Vagina (tissue), 2 donors: ENCODE data around the gene DNM1L. TPM values are rescaled to one million over a fixed set of nuclear protein-coding genes. Genes with fewer than 3 reads are reported as not detected.

Experiments
- DNase-seq, 2 donors: peaks; one replicate each; pipeline ENCODE4 v3.0.0-alpha.2; 2017; ENCODE audit errors: extremely low spot score in 2 of 2
- H3K27ac ChIP-seq: fragments of 200-600 bp; sonication (generic); one replicate; pipeline ENCODE4 v1.5.1; 2019
- H3K27me3 ChIP-seq: fragments of 200-600 bp; sonication (generic); one replicate; pipeline ENCODE4 v1.5.1; 2019
- H3K36me3 ChIP-seq, 2 donors: fragments of 200-600 bp; sonication (generic); one replicate each; pipeline ENCODE4 v1.5.1; 2017 to 2019
- H3K4me1 ChIP-seq: fragments of 200-600 bp; sonication (generic); one replicate; pipeline ENCODE4 v1.5.1; 2019
- H3K4me3 ChIP-seq, 2 donors: fragments of 200-600 bp; sonication (generic); 1 replicate in 1 of 2; 2 replicates in 1 of 2; pipeline ENCODE4 v1.5.1; 2016 to 2019
- H3K9me3 ChIP-seq: fragments of 200-600 bp; sonication (generic); one replicate; pipeline ENCODE4 v1.5.1; 2019
- POLR2A ChIP-seq, 2 donors: fragments of 450-650 bp; IDR thresholded peaks; one replicate each; pipeline ENCODE4 v1.6.1; 2017; ENCODE audit warnings: antibody characterized with exemption in 2 of 2, mild to moderate bottlenecking in 2 of 2, moderate library complexity in 2 of 2
- POLR2AphosphoS5 ChIP-seq, 2 donors: sonication (generic); formaldehyde crosslinking; IDR thresholded peaks; one replicate each; pipeline ENCODE4 v1.9.0; 2017; ENCODE audit warnings: antibody characterized with exemption in 2 of 2, mild to moderate bottlenecking in 2 of 2, low read depth in 1 of 2; ENCODE audit not compliant: insufficient read depth in 1 of 2
- intact Hi-C: fragments of 100-400 bp; cut with DNase I; formaldehyde crosslinking; loops from one replicate; pipeline ENCODE4 v1.15.1; 2023
- total RNA-seq: library from RNA; depleted of rRNA; stranded (reverse); fragments of >200 nt; gene quantifications from one replicate; pipeline ENCODE4 v1.2.3, GENCODE V29; 2016
- TF ChIP-seq, protein P1 (sequence below), 3 experiments: fragments of 450-650 bp in 2 of 3; fragments of 200-600 bp in 1 of 3; sonication (generic) in 1 of 3; IDR thresholded peaks; one replicate each; pipeline ENCODE4 v1.5.1; 2017 to 2019; ENCODE audit warnings: antibody characterized with exemption in 3 of 3, mild to moderate bottlenecking in 2 of 3, moderate library complexity in 2 of 3

The DNM1L gene
- total RNA-seq, 1 donor from 2014 or later, result 81.8 TPM

DNA sequence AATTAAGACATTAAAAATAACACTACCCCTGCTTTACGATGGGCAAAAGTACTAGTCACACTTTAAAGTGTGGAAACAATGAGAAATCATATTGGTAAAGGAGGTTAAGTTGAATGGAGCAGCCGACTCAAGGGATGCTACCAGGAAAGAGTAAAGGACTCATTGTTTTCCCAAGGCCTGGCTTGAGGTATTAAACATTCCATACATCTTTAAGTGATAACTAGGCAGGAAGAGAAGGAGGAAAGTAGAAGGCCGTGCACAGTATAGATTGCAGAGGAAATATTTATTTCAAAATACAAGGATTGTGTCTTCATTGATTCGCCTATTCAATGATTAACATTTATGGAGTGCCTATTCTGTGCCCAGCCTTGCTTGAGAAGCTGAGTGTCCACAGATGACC is 97.2 kb downstream of the DNM1L start:
- no peaks in the 10 kb centered on the region for H3K27me3 ChIP-seq

GRCh38 chr12:32777159-32777558 is 98.1 kb downstream of the DNM1L start:
- no peak for DNase-seq
- H3K4me3 ChIP-seq, result no peak overlapping the region
- H3K9me3 ChIP-seq, result no peaks in the 10 kb centered on the region
- no peaks in the 10 kb centered on the region for H3K36me3 ChIP-seq
- H3K27ac ChIP-seq, result no peak overlapping the region
- H3K27me3 ChIP-seq, result no peaks in the 10 kb centered on the region
- intact Hi-C loops, result no loop called here
- TF ChIP-seq POLR2AphosphoS5 (IDR thresholded peaks at IDR 0.05; ENCODE audit: insufficient read depth in 1 of 2, low read depth in 1 of 2), result no peak
- TF ChIP-seq, protein P1, sequence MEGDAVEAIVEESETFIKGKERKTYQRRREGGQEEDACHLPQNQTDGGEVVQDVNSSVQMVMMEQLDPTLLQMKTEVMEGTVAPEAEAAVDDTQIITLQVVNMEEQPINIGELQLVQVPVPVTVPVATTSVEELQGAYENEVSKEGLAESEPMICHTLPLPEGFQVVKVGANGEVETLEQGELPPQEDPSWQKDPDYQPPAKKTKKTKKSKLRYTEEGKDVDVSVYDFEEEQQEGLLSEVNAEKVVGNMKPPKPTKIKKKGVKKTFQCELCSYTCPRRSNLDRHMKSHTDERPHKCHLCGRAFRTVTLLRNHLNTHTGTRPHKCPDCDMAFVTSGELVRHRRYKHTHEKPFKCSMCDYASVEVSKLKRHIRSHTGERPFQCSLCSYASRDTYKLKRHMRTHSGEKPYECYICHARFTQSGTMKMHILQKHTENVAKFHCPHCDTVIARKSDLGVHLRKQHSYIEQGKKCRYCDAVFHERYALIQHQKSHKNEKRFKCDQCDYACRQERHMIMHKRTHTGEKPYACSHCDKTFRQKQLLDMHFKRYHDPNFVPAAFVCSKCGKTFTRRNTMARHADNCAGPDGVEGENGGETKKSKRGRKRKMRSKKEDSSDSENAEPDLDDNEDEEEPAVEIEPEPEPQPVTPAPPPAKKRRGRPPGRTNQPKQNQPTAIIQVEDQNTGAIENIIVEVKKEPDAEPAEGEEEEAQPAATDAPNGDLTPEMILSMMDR (IDR thresholded peaks at IDR 0.05), result no peak
- no peak for TF ChIP-seq POLR2A (IDR thresholded peaks at IDR 0.05)
- H3K4me1 ChIP-seq, result no peaks in the 10 kb centered on the region

More for the DNA sequence above, 97.2 kb downstream of the DNM1L start:
- TF ChIP-seq POLR2A (IDR thresholded peaks at IDR 0.05) (no peak), POLR2AphosphoS5 (IDR thresholded peaks at IDR 0.05; ENCODE audit: insufficient read depth in 1 of 2, low read depth in 1 of 2) (no peak)
- TF ChIP-seq, protein P1 (IDR thresholded peaks at IDR 0.05), result no peak
- no peak for DNase-seq
- no peaks in the 10 kb centered on the region for H3K36me3 ChIP-seq
- no peaks in the 10 kb centered on the region for H3K9me3 ChIP-seq
- intact Hi-C loops, result no loop called here
- no peaks in the 10 kb centered on the region for H3K4me1 ChIP-seq
- no peak overlapping the region for H3K4me3 ChIP-seq
- no peak overlapping the region for H3K27ac ChIP-seq

- no peak for TF ChIP-seq POLR2AphosphoS5 (IDR thresholded peaks at IDR 0.05; ENCODE audit: insufficient read depth in 1 of 2, low read depth in 1 of 2)
- TF ChIP-seq POLR2A (IDR thresholded peaks at IDR 0.05), result no peak
- TF ChIP-seq, protein P1 (IDR thresholded peaks at IDR 0.05), result no peak
- no peaks in the 10 kb centered on the region for H3K4me1 ChIP-seq
Observed at GRCh38 chr12:32777691-32778175, 98.6 kb downstream of the DNM1L start.

GRCh38 chr12:32780071-32780470 is 101.0 kb downstream of the DNM1L start:
- H3K9me3 ChIP-seq, result no peaks in the 10 kb centered on the region
- no peak for TF ChIP-seq POLR2AphosphoS5 (IDR thresholded peaks at IDR 0.05; ENCODE audit: insufficient read depth in 1 of 2, low read depth in 1 of 2)
- no peak for TF ChIP-seq POLR2A (IDR thresholded peaks at IDR 0.05)
- TF ChIP-seq, protein P1 (IDR thresholded peaks at IDR 0.05), result no peak
- no peaks in the 10 kb centered on the region for H3K36me3 ChIP-seq
- no peak overlapping the region for H3K4me3 ChIP-seq
- no peaks in the 10 kb centered on the region for H3K4me1 ChIP-seq
- intact Hi-C loops, result no loop called here
- no peak overlapping the region for H3K27ac ChIP-seq
- no peaks in the 10 kb centered on the region for H3K27me3 ChIP-seq
- no peak for DNase-seq

More at GRCh38 chr12:32777691-32778175, 98.6 kb downstream of the DNM1L start:
- H3K4me3 ChIP-seq, result no peak overlapping the region
- intact Hi-C loops, result no loop called here
- no peaks in the 10 kb centered on the region for H3K9me3 ChIP-seq
- H3K27ac ChIP-seq, result no peak overlapping the region
- no peak for DNase-seq
- no peaks in the 10 kb centered on the region for H3K27me3 ChIP-seq
- H3K36me3 ChIP-seq, result no peaks in the 10 kb centered on the region

- Histone ChIP-seq H3K4me3 (no peak overlapping the region), H3K36me3 (no peaks in the 10 kb centered on the region), H3K9me3 (no peaks in the 10 kb centered on the region), H3K27ac (no peak overlapping the region), H3K27me3 (no peaks in the 10 kb centered on the region), H3K4me1 (no peaks in the 10 kb centered on the region)
- intact Hi-C loops, result no loop called here
- no peak for TF ChIP-seq POLR2A (IDR thresholded peaks at IDR 0.05)
- TF ChIP-seq, protein P1 (IDR thresholded peaks at IDR 0.05), result no peak
- TF ChIP-seq POLR2AphosphoS5 (IDR thresholded peaks at IDR 0.05; ENCODE audit: insufficient read depth in 1 of 2, low read depth in 1 of 2), result no peak
- no peak for DNase-seq
Observed at GRCh38 chr12:32783029-32783428, 103.9 kb downstream of the DNM1L start.
